ENCODE data around the gene CPB2. TPM values are rescaled to one million over a fixed set of nuclear protein-coding genes. Genes with fewer than 3 reads are reported as not detected.

CPB2 gene
- total and polyA plus RNA-seq, 3 donors from 2014 or later, result not detected

- intact Hi-C loops (cut with DNase I; ENCODE audit: low total_unique reads), result no loop called here
- 88 to 92% methylated on average over 5 of the region's 5 CpGs for WGBS, 2 donors
- Histone ChIP-seq H3K27ac (no peak overlapping the region), H3K4me1 (no peaks in the 10 kb centered on the region), H3K4me3 (no peak overlapping the region), H3K27me3 (no peaks in the 10 kb centered on the region), H3K9me3 (no peaks in the 10 kb centered on the region), H3K36me3 (ENCODE audit: low read depth, missing control alignments) (no peaks in the 10 kb centered on the region)
- no peak for DNase-seq
- no peak for TF ChIP-seq POLR2A (IDR thresholded peaks at IDR 0.05)
- TF ChIP-seq, protein P1, sequence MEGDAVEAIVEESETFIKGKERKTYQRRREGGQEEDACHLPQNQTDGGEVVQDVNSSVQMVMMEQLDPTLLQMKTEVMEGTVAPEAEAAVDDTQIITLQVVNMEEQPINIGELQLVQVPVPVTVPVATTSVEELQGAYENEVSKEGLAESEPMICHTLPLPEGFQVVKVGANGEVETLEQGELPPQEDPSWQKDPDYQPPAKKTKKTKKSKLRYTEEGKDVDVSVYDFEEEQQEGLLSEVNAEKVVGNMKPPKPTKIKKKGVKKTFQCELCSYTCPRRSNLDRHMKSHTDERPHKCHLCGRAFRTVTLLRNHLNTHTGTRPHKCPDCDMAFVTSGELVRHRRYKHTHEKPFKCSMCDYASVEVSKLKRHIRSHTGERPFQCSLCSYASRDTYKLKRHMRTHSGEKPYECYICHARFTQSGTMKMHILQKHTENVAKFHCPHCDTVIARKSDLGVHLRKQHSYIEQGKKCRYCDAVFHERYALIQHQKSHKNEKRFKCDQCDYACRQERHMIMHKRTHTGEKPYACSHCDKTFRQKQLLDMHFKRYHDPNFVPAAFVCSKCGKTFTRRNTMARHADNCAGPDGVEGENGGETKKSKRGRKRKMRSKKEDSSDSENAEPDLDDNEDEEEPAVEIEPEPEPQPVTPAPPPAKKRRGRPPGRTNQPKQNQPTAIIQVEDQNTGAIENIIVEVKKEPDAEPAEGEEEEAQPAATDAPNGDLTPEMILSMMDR (IDR thresholded peaks at IDR 0.05), result no peak
Measured at GRCh38 chr13:46082324-46082723, 22.5 kb downstream of the CPB2 start.

- intact Hi-C loops (cut with DNase I; ENCODE audit: low total_unique reads), result no loop called here
- H3K27ac ChIP-seq, result no peak overlapping the region
- H3K9me3 ChIP-seq, result no peaks in the 10 kb centered on the region
- TF ChIP-seq, protein P1 (IDR thresholded peaks at IDR 0.05), result no peak
- no peak for TF ChIP-seq POLR2A (IDR thresholded peaks at IDR 0.05)
- no peaks in the 10 kb centered on the region for H3K36me3 ChIP-seq (ENCODE audit: low read depth, missing control alignments)
- no peak overlapping the region for H3K4me3 ChIP-seq
- WGBS, 2 donors, result 56 to 72% methylated on average over 2 of the region's 2 CpGs
- H3K27me3 ChIP-seq, result no peaks in the 10 kb centered on the region
- no peak for DNase-seq
- no peaks in the 10 kb centered on the region for H3K4me1 ChIP-seq
Measured at GRCh38 chr13:46079770-46080169, 25.1 kb downstream of the CPB2 start.

DNA sequence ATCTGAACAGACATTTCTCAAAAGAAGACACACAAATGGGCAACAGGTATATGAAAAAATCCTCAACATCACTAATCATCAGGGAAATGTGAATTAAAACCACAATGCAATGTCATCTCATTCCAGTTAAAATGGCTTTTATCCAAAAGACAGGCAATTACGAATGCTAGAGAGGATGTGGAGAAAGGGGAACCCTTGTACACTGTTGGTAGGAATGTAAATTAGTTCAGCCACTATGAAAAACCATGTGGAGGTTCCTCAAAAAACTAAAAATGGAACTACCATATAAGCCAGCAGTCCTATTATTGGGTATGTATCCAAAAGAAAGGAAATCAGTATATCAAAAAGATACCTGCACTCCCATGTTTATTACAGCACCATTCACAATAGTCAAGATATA lies 27.6 kb downstream of the CPB2 start:
- H3K4me3 ChIP-seq, result no peak overlapping the region
- no peaks in the 10 kb centered on the region for H3K9me3 ChIP-seq
- H3K4me1 ChIP-seq, result no peaks in the 10 kb centered on the region
- intact Hi-C loops (cut with DNase I; ENCODE audit: low total_unique reads), result no loop called here
- H3K36me3 ChIP-seq (ENCODE audit: low read depth, missing control alignments), result no peaks in the 10 kb centered on the region
- DNase-seq, result no peak
- no peak overlapping the region for H3K27ac ChIP-seq
- 78 to 81% methylated on average over 1 of the region's 1 CpG for WGBS, 2 donors
- H3K27me3 ChIP-seq, result no peaks in the 10 kb centered on the region
- no peak for TF ChIP-seq POLR2A (IDR thresholded peaks at IDR 0.05)
- TF ChIP-seq, protein P1 (IDR thresholded peaks at IDR 0.05), result no peak

GRCh38 chr13:46076827-46077226 lies 28.0 kb downstream of the CPB2 start:
- Histone ChIP-seq H3K27me3 (no peaks in the 10 kb centered on the region), H3K4me3 (no peak overlapping the region), H3K4me1 (no peaks in the 10 kb centered on the region), H3K9me3 (no peaks in the 10 kb centered on the region), H3K27ac (no peak overlapping the region), H3K36me3 (ENCODE audit: low read depth, missing control alignments) (no peaks in the 10 kb centered on the region)
- no peak for DNase-seq
- TF ChIP-seq, protein P1 (IDR thresholded peaks at IDR 0.05), result no peak
- no peak for TF ChIP-seq POLR2A (IDR thresholded peaks at IDR 0.05)
- WGBS, 2 donors, result 74 to 79% methylated on average over 3 of the region's 3 CpGs
- intact Hi-C loops (cut with DNase I; ENCODE audit: low total_unique reads), result no loop called here

DNA sequence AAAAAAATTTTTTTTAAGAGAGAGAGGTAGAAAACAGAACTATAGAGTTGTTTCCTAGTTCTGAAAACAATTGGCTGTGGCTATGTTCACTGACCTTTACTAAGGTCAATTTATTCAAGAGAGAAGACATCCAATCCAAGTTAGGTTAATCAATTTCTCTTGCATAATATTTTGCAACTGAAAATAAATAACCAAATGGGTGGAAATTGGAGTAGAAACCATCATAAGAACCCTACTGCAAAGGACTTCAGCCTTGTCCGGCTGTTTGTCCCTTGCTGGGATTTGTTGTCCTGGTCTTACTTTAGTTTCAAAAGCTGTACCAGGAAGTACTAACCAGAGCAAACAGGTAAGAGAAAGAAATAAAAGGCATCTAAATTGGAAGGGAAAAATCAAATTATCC lies 29.0 kb downstream of the CPB2 start:
- Histone ChIP-seq H3K9me3 (no peaks in the 10 kb centered on the region), H3K4me1 (no peaks in the 10 kb centered on the region), H3K27ac (no peak overlapping the region), H3K27me3 (no peaks in the 10 kb centered on the region), H3K36me3 (ENCODE audit: low read depth, missing control alignments) (no peaks in the 10 kb centered on the region), H3K4me3 (no peak overlapping the region)
- TF ChIP-seq POLR2A (IDR thresholded peaks at IDR 0.05), result no peak
- TF ChIP-seq, protein P1 (IDR thresholded peaks at IDR 0.05), result no peak
- WGBS, 2 donors, result 97% methylated on average over 1 of the region's 1 CpG
- no peak for DNase-seq
- intact Hi-C loops (cut with DNase I; ENCODE audit: low total_unique reads), result no loop called here

Data from testis (tissue), 3 donors.